ENCODE results near the gene ASIC2.

DNA sequence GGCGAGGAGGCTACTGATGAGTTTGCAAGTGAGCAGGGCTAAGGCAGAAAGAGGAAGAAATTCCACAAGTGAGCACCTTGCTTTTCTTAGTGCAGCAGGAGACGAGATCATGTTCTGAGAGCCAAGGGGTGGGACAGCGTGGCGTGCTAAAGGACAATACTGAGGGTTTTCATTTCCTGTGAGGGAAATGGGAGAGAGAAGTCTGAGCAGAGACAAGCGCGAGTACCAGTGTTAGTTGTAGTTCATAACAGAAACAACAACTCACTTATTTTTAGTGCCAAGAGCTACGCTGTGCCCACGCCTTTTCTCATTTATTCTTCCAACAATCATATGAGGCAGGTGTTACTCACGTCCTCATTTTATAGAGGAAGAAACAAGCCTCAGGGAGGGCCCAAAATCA lies 299.1 kb downstream of the ASIC2 start:
- TF ChIP-seq POLR2A (IDR thresholded peaks at IDR 0.05; ENCODE audit: low read length) = no peak
- no peak for TF ChIP-seq GATA1 (IDR thresholded peaks at IDR 0.05; ENCODE audit: low read depth, low read length)

Data from erythroblast (primary cell).